ENCODE results near the gene TMEM19.

The TMEM19 gene

GRCh38 chr12:71742998-71743397 is 57.1 kb downstream of the TMEM19 start:
- TF ChIP-seq CTCF (IDR thresholded peaks at IDR 0.05; ENCODE audit: insufficient read depth, low read length, missing control alignments) = no peak
- CTCF ChIA-PET = interaction anchor here (1.0 kb wide), 1 partner anchor 327 kb away, joined by 3 read pairs; no protein-coding TSS in a partner anchor
- POLR2A ChIA-PET = no interaction called here
- no peak overlapping the region for H3K4me3 ChIP-seq (ENCODE audit: low read depth, low read length)
- DNase-seq (ENCODE audit: low read depth, low spot score) = no peak

- ChIA-PET CTCF (interaction anchor here (1.2 to 8.8 kb wide), 11 partner anchors 9 to 334 kb away, joined by 3 to 95 read pairs (median 16); partner anchors contain the start of genes RAB21 and ZFC3H1), POLR2A (no interaction called here)
- no peak overlapping the region for H3K4me3 ChIP-seq (ENCODE audit: low read depth, low read length)
- no peak for TF ChIP-seq CTCF (IDR thresholded peaks at IDR 0.05; ENCODE audit: insufficient read depth, low read length, missing control alignments)
- no peak for DNase-seq (ENCODE audit: low read depth, low spot score)
Observed at GRCh38 chr12:71744522-71745300, 58.8 kb downstream of the TMEM19 start.

- ChIA-PET CTCF (interaction anchor here (0.7 to 8.8 kb wide), 57 partner anchors 9 to 1015 kb away, joined by 3 to 95 read pairs (median 5); partner anchors contain the start of genes THAP2, TMEM19 and ZFC3H1), POLR2A (interaction anchor here (0.6 to 1.4 kb wide), 4 partner anchors 61 to 182 kb away, joined by 3 to 5 read pairs (median 4); partner anchors contain the start of genes THAP2 and ZFC3H1)
- peak; percentile 67 for TF ChIP-seq CTCF (IDR thresholded peaks at IDR 0.05; ENCODE audit: insufficient read depth, low read length, missing control alignments)
- peak; percentile 14 for DNase-seq (ENCODE audit: low read depth, low spot score)
- H3K4me3 ChIP-seq (ENCODE audit: low read depth, low read length) = no peak overlapping the region
Observed at GRCh38 chr12:71746974-71747611, 61.2 kb downstream of the TMEM19 start.

GRCh38 chr12:71748081-71748850 is 62.4 kb downstream of the TMEM19 start:
- H3K4me3 ChIP-seq (ENCODE audit: low read depth, low read length) = no peak overlapping the region
- CTCF ChIA-PET = interaction anchor here (0.9 to 8.8 kb wide), 38 partner anchors 8 to 1016 kb away, joined by 3 to 95 read pairs (median 6); partner anchors contain the start of genes THAP2, TMEM19 and ZFC3H1

GRCh38 chr12:71749666-71750065 is 63.8 kb downstream of the TMEM19 start:
- CTCF ChIA-PET = interaction anchor here (1.0 to 8.8 kb wide), 8 partner anchors 9 to 334 kb away, joined by 3 to 95 read pairs (median 22); partner anchors contain the start of genes THAP2 and ZFC3H1
- no peak for DNase-seq (ENCODE audit: low read depth, low spot score)
- no peak for TF ChIP-seq CTCF (IDR thresholded peaks at IDR 0.05; ENCODE audit: insufficient read depth, low read length, missing control alignments)
- POLR2A ChIA-PET = interaction anchor here (1.8 kb wide), 1 partner anchor 86 kb away, joined by 5 read pairs; the partner anchor contains the start of genes THAP2 and ZFC3H1
- H3K4me3 ChIP-seq (ENCODE audit: low read depth, low read length) = no peak overlapping the region

More at GRCh38 chr12:71748081-71748850, 62.4 kb downstream of the TMEM19 start:
- DNase-seq (ENCODE audit: low read depth, low spot score) = no peak
- POLR2A ChIA-PET = interaction anchor here (1.3 to 1.4 kb wide), 2 partner anchors 62 to 84 kb away, joined by 4 to 5 read pairs; partner anchors contain the start of genes THAP2 and ZFC3H1
- no peak for TF ChIP-seq CTCF (IDR thresholded peaks at IDR 0.05; ENCODE audit: insufficient read depth, low read length, missing control alignments)

Measured in AG04449 (cell line).